HG02623 (cell line): ENCODE measurements around the gene FAM161A.
"Not testable (repeated sequence)": the region's sequence is repeated elsewhere in the genome, so short reads cannot be mapped to it uniquely, and the experiment has no call there.

Source experiments
- ATAC-seq: cut with Tn5 transposase; IDR thresholded peaks from one replicate; pipeline ENCODE4 v1.9.1; 2021; ENCODE audit warnings: moderate library complexity; ENCODE audit not compliant: unreplicated experiment

The FAM161A gene

GRCh38 chr2:61841286-61841685, 12.6 kb downstream of the FAM161A start:
- ATAC-seq = no peak

- no peak for ATAC-seq
These were observed 19.0 kb downstream of the FAM161A start for GRCh38 chr2:61834893-61835292.

- ATAC-seq = no peak
These were observed 19.9 kb downstream of the FAM161A start for GRCh38 chr2:61833971-61834370.

- ATAC-seq = no peak
These were observed 21.5 kb downstream of the FAM161A start for GRCh38 chr2:61832183-61832841.

GRCh38 chr2:61822255-61822654, 31.6 kb downstream of the FAM161A start:
- no peak for ATAC-seq

GRCh38 chr2:61816480-61817355, 37.1 kb downstream of the FAM161A start:
- ATAC-seq = no peak

GRCh38 chr2:61814539-61815160, 39.2 kb downstream of the FAM161A start:
- ATAC-seq = no peak

- ATAC-seq = not testable (repeated sequence)
These were observed 40.5 kb downstream of the FAM161A start for GRCh38 chr2:61813314-61813713.

GRCh38 chr2:61811821-61812220, 42.0 kb downstream of the FAM161A start:
- ATAC-seq = no peak

GRCh38 chr2:61810203-61810602, 43.7 kb downstream of the FAM161A start:
- ATAC-seq = not testable (repeated sequence)

GRCh38 chr2:61808693-61809092, 45.2 kb downstream of the FAM161A start:
- not testable (repeated sequence) for ATAC-seq

GRCh38 chr2:61807036-61807757, 46.7 kb downstream of the FAM161A start:
- no peak for ATAC-seq

- ATAC-seq = no peak
These were observed 51.3 kb downstream of the FAM161A start for GRCh38 chr2:61802548-61802947.

GRCh38 chr2:61799099-61799498, 54.8 kb downstream of the FAM161A start:
- no peak for ATAC-seq

- ATAC-seq = not testable (repeated sequence)
These were observed 56.4 kb downstream of the FAM161A start for GRCh38 chr2:61797446-61797845.

GRCh38 chr2:61795408-61795807, 58.5 kb downstream of the FAM161A start:
- no peak for ATAC-seq

GRCh38 chr2:61793389-61793836, 60.4 kb downstream of the FAM161A start:
- ATAC-seq = no peak

GRCh38 chr2:61792355-61792890, 61.4 kb downstream of the FAM161A start:
- ATAC-seq = no peak

- no peak for ATAC-seq
These were observed 63.9 kb downstream of the FAM161A start for GRCh38 chr2:61789807-61790602.
